ENCODE results near the gene CSNK1G3.
"Not testable (repeated sequence)": the region's sequence is repeated elsewhere in the genome, so short reads cannot be mapped to it uniquely, and the experiment has no call there.

The CSNK1G3 gene
- 76.7 to 92.8 reads per million in 2 donors for total RNA-seq

DNA sequence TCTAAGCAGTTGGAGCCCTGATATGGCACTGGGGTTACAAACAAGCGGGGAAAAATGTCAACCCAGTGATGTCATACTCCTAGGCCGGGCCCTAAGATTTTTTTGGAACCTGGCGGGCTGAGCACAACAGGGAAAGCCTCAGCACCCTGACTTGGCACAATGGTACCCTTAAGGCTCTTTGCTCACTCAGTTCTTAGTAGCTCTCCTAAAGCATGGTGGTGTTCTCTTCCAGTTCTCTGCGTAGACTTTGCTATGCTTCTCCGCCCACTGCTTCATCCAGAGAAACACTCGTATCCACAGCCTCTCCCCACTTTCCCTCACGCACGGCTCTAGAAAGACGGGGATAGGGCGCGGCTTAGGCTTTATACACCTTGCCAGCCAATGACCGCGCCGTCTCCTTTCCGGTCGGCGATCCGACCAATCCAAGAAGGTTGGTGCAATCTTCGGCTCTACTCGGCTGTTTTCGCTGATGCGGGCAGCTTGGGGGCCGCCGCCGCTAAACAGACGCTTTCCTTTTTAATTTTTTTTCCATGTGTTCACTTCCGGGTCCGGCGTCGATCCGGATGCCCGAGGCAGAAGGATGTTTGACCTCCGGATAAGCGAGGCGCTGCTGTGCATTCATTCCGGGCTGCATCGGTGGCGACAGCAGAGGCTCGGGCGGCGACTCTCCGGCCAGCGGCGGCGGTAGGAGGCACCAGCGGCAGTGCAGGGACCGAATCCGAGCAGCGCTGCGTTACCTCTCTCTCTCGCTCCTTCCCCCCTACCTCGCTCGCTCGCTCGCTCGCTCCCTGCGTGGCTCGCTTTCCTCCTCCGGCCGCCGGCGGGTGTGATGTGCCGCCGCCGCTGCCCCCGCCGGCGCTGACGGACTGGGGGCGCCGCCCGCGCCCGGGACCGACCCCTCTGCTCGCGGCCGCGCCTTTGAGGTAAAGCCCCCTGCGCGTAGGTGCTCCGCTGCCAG is at the start of gene CSNK1G3:
Gene CSNK1G3, plus strand, starts transcription at position 530 of the 958 bp plus-strand sequence. CDS start 33,487 bp downstream, outside the sequence.
- peak; percentile 81 for DNase-seq

DNA sequence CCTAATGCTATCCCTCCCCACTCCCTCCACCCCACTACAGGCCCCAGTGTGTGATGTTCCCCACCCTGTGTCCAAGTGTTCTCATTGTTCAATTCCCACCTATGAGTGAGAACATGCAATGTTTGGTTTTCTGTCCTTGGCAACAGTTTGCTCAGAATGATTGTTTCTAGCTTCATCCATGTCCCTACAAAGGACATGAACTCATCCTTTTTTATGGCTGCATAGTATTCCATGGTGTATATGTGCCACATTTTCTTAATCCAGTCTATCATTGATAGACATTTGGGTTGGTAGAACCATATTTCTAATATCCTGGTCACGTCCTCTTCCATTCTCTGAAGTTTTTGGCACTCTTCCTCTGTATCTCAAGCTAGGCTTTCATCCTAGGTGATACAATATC is 45.1 kb upstream of the CSNK1G3 start:
- not testable (repeated sequence) for DNase-seq

GRCh38 chr5:123471385-123471784 is 40.6 kb upstream of the CSNK1G3 start:
- DNase-seq, result no peak

GRCh38 chr5:123472150-123472924 is 39.6 kb upstream of the CSNK1G3 start:
- no peak for DNase-seq

GRCh38 chr5:123474228-123474627 is 37.7 kb upstream of the CSNK1G3 start:
- DNase-seq, result no peak

GRCh38 chr5:123476731-123477130 is 35.2 kb upstream of the CSNK1G3 start:
- DNase-seq, result no peak

DNA sequence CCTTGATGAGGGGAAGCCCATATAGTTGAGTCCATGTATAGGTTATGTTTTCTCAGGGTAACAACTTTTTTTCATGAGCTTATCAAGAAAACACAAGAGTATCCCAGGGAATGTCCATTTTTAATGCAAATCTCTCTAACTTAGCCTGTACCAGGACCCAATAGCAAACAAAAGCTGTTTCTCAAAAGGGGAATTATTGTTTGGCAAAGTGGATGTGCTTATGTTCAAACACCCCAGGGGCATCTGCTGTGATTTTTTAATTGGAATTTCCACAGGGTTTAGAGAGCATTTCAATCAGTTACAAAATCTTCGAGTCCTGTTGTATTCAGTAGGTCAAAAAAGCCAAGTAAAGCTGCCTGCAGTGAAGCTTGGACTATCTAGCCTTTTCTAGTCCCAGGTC is 33.4 kb upstream of the CSNK1G3 start:
- DNase-seq, result no peak

DNA sequence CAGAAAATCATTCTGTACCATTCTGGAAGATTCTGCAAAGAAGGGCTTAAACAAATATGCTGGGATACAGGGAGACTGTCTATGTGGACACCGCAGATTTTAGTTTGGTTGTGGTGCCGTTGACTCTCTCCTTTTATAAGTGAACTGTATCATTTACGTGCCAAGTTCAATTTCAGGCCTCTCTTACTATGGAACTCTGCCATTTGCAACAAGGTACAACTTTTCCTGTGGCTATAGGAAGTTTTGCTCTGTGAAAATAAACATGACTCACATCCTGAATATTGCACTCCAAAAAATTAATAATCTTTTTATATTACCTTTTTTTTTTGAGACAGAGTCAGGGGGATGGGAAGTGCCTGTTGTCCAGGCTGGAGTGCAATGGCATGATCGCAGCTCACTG is 29.7 kb upstream of the CSNK1G3 start:
- no peak for DNase-seq

- no peak for DNase-seq
Observed at GRCh38 chr5:123483446-123484077, 28.4 kb upstream of the CSNK1G3 start.

- no peak for DNase-seq
Observed at GRCh38 chr5:123485275-123485674, 26.7 kb upstream of the CSNK1G3 start.

GRCh38 chr5:123486951-123487655 is 24.9 kb upstream of the CSNK1G3 start:
- DNase-seq, result no peak

- no peak for DNase-seq
Observed at GRCh38 chr5:123490974-123491373, 21.0 kb upstream of the CSNK1G3 start.

DNA sequence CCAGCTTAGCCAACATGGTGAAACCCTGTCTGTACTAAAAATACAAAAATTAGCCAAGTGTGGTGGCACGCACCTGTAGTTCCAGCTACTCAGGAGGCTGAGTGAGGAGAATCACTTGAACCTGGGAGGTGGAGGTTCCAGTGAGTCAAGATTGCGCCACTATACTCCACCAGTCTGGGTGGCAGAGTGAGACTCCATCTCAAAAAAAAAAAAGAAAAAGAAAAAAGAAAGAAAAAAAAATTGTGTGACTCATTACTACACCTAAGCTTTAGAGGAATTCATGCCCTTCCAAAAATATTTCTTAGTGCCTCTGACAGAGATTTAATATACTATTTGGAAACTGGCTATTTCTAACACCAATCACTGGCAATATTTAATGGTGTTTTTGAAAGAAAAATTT is 16.8 kb upstream of the CSNK1G3 start:
- DNase-seq, result not testable (repeated sequence)

- DNase-seq, result no peak
Observed at GRCh38 chr5:123496892-123497291, 15.1 kb upstream of the CSNK1G3 start.

DNA sequence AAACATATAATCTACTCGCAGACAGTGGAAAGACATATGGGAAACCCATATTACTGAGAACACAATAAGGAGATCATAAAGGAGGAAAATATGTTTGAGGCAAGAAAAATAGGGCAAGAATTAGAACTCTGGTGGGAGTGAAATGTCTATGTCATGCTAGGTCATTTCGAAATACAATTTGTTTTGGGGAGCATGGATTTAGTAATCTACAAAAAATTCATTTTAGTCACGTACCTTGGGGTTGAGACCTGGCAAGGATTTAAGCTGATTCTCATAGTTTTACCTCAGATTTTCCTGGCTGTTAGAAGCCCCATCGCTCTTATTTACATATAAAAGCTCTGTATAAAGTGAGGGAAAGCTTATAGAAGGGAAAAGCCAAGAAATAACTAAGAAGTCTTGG is 11.5 kb upstream of the CSNK1G3 start:
- DNase-seq, result no peak

DNA sequence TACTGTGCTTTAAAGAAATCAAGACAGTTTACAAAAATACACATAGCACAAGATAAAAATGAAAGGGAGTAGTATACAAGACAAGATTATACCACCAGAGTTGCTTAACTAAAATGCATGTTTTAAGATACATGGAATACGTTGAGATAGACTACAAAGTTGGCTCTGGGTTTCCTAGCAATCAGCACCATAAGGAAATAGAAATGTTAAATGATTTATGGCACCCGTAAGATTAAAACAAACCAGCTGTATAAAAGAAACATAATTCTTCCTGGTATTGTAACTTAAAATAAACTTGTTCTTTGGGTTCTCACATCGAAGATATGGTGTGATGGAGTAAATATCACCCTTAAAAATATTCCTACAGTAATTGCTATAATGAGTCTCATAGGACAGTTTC is 9.9 kb upstream of the CSNK1G3 start:
- DNase-seq, result no peak

DNA sequence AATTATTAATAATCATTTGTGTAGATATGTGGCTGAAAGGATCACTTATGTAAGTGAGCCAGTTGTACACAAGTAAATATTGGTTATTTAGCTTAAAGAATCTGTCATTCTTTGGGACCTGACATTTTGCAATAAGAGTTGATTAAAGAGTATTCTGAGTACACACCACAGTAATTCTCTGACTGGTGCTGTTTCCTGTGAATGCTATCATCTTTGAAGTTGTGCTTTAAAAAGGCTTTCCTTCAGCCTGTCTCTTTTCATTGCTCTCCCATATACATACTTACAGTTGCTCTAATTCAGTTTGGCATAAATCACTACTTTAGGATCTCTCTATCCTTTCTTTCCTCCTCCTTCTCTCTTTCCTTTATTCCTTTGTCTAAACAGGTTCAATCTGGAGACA is 8.7 kb upstream of the CSNK1G3 start:
- no peak for DNase-seq

- DNase-seq, result no peak
Observed at GRCh38 chr5:123505633-123506032, 6.3 kb upstream of the CSNK1G3 start.

DNA sequence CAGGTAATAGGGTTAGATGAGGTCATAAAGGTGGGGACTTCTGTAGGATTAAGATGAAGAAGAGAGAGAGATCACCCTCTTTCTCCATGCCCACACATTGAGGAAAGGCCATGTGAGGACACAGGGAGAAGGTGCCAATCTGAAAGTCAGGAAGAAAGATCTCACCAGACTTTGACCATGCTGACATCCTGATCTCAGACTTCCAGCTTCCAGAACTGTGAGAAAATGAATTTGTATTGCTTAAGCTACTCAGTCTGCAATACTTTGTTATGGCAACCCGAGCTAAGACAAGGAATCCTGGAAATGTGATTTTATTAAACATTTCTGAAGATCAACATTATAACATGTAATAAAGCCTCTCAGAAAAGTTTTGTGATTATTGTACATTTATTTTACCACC is 3.5 kb upstream of the CSNK1G3 start:
- DNase-seq, result no peak

DNA sequence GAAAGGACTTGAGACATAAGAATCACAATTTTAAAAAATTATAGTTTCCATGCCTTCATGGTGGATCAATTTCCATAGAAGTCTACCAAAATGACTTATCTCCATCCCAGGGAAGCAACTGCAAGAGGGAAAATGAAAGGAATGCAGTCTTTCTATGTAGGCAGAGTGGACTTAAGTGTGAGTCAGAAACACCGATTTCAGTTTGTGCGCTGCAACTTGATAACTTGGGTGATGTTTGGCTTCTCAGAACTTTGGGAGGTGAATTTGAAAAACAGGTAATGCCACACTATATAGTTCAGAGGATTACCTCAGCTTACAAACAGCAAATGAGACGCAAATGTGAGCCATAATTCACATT is 708 bp upstream of the CSNK1G3 start:
- no peak for DNase-seq

DNA sequence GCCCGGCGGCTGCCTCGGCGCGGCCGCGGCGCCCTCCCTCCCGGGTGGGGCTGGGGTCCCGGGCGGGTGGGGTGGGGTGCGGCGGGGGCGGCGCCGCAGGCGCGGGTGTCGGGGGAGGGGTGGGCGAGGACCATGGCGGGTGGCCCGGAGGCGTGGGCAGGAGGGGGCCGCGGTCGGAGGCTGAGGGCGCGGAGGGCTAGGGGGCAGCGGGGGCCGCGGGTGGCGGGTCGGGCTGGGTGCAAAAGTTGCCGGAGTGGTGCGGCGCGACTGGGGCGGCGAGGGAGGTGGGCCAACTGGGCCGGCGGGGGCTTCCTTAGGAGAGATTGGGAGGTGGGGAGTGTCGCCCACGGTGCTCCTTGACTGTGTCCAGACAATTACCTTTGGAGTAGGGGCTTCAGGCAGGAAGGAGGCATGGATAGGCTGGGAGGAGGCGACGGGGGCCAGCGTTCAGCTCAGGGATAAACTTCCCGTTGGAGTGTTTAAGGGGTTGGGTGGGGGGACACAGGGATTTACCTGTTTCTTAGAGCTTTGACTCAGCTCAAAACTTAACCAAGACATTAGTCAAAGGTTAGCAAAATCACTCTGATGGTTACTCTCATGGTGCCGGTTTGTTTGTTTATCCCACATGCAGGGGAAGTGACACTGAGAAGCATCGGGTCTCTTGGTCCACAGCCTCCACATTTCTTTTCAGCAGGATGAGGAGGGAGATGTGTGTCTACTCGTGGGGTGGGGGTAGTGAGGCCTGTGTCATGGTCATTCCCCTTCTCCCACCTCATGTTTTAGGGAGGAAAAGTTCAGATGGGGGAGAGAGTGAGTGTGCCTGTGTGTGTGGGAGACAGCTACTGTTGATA is 859 bp downstream of the CSNK1G3 start:
- DNase-seq, result peak; percentile 21

All from T-helper 9 cell (primary cell).